Suprapubic skin (tissue), 4 donors: ENCODE data around the gene ADCK2. TPM values are rescaled to one million over a fixed set of nuclear protein-coding genes. Genes with fewer than 3 reads are reported as not detected.
"Not testable (repeated sequence)": the region's sequence is repeated elsewhere in the genome, so short reads cannot be mapped to it uniquely, and the experiment has no call there.

Experiments
- DNase-seq, 2 donors: peaks; one replicate each; pipeline ENCODE4 v3.0.0-alpha.2; 2019; ENCODE audit warnings: low spot score in 2 of 2
- H3K27ac ChIP-seq: fragments of 200-600 bp; sonication (generic); one replicate; pipeline ENCODE4 v1.5.1; 2019
- H3K27me3 ChIP-seq: fragments of 200-600 bp; sonication (generic); one replicate; pipeline ENCODE4 v1.5.1; 2019
- H3K36me3 ChIP-seq: fragments of 200-600 bp; sonication (generic); one replicate; pipeline ENCODE4 v1.5.1; 2019
- H3K4me1 ChIP-seq: fragments of 200-600 bp; sonication (generic); one replicate; pipeline ENCODE4 v1.5.1; 2019
- H3K4me3 ChIP-seq: fragments of 200-600 bp; sonication (generic); one replicate; pipeline ENCODE4 v1.5.1; 2019; ENCODE audit warnings: mild to moderate bottlenecking
- H3K9me3 ChIP-seq: fragments of 200-600 bp; sonication (generic); one replicate; pipeline ENCODE4 v1.5.1; 2019
- CTCF ChIP-seq, 2 donors: fragments of 200-600 bp in 1 of 2; fragments of 450-650 bp in 1 of 2; sonication (generic) in 1 of 2; IDR thresholded peaks; one replicate each; pipeline ENCODE4 v1.5.1; 2016 to 2019; ENCODE audit warnings: antibody characterized with exemption in 2 of 2, mild to moderate bottlenecking in 1 of 2, moderate library complexity in 1 of 2
- EP300 ChIP-seq: sonication (generic); formaldehyde crosslinking; IDR thresholded peaks from one replicate; pipeline ENCODE4 v1.6.1; 2017; ENCODE audit warnings: antibody characterized with exemption
- POLR2A ChIP-seq, 2 donors: fragments of 450-650 bp; IDR thresholded peaks; one replicate each; pipeline ENCODE4 v1.6.1; 2017; ENCODE audit warnings: antibody characterized with exemption in 2 of 2, mild to moderate bottlenecking in 2 of 2, moderate library complexity in 2 of 2
- POLR2AphosphoS5 ChIP-seq, 3 donors: sonication (generic); formaldehyde crosslinking; IDR thresholded peaks; one replicate each; pipeline ENCODE4 v1.6.1; 2017; ENCODE audit warnings: antibody characterized with exemption in 3 of 3
- WGBS: methylation state at CpG from one replicate; pipeline ENCODE4 v1.1.5; 2018; 5-methylcytosine and 5-hydroxymethylcytosine counted together
- total RNA-seq, 4 donors: library from RNA; depleted of rRNA; stranded (reverse); fragments of >200 nt; gene quantifications; one replicate each; pipeline ENCODE4 v1.1.0, GENCODE V29; 2016

ADCK2 gene
- total RNA-seq, 4 donors from 2014 or later, result 41.2 to 65.9 (median 53.3) TPM

- DNase-seq, result peak; percentile 57 to 61
- 70% methylated on average over 8 of the region's 8 CpGs for WGBS
- Histone ChIP-seq H3K27ac (no peak overlapping the region), H3K36me3 (peaks cover 23% of the 10 kb centered on the region), H3K4me1 (peaks cover 27% of the 10 kb centered on the region), H3K4me3 (no peak overlapping the region), H3K9me3 (no peaks in the 10 kb centered on the region), H3K27me3 (no peaks in the 10 kb centered on the region)
- no peak for TF ChIP-seq CTCF (IDR thresholded peaks at IDR 0.05)
- TF ChIP-seq POLR2AphosphoS5 (IDR thresholded peaks at IDR 0.05), result no peak
- no peak for TF ChIP-seq EP300
- no peak for TF ChIP-seq POLR2A (IDR thresholded peaks at IDR 0.05)
Measured at GRCh38 chr7:140674899-140675701, 2.4 kb downstream of the ADCK2 start.

GRCh38 chr7:140675726-140676125 lies 3.0 kb downstream of the ADCK2 start:
- Histone ChIP-seq H3K27me3 (no peaks in the 10 kb centered on the region), H3K4me3 (no peak overlapping the region), H3K4me1 (peaks cover 27% of the 10 kb centered on the region), H3K27ac (no peak overlapping the region), H3K36me3 (peaks cover 29% of the 10 kb centered on the region), H3K9me3 (no peaks in the 10 kb centered on the region)
- WGBS, result 88% methylated on average over 4 of the region's 4 CpGs
- peak; percentile 17 to 52 for DNase-seq
- TF ChIP-seq POLR2AphosphoS5 (IDR thresholded peaks at IDR 0.05) (no peak), CTCF (IDR thresholded peaks at IDR 0.05) (no peak), POLR2A (IDR thresholded peaks at IDR 0.05) (no peak), EP300 (no peak)

DNA sequence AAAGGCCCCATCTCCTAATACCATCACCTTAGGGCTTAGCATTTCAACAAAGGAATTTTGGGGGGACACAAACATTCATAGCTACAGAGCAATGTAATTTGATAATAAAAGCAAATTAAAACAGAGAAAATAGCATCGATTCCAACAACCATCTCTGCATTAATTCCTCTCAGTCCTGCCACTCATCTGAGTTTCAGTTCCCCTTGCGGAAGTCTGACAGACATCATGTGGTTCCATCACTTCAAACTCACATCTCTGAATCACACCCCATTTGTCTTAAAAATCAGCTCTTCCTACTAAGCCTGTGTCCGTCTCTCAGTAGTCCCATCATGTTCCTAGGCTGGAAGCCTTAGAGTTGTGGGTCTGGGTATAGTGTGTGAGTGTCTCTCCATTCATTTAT lies 3.6 kb downstream of the ADCK2 start:
- WGBS, result 93% methylated on average over 3 of the region's 3 CpGs
- DNase-seq, result no peak
- H3K27me3 ChIP-seq, result no peaks in the 10 kb centered on the region
- peaks cover 27% of the 10 kb centered on the region for H3K4me1 ChIP-seq
- peaks cover 34% of the 10 kb centered on the region for H3K36me3 ChIP-seq
- no peaks in the 10 kb centered on the region for H3K9me3 ChIP-seq
- TF ChIP-seq CTCF (IDR thresholded peaks at IDR 0.05) (no peak), POLR2AphosphoS5 (IDR thresholded peaks at IDR 0.05) (no peak)
- H3K4me3 ChIP-seq, result no peak overlapping the region
- H3K27ac ChIP-seq, result no peak overlapping the region

DNA sequence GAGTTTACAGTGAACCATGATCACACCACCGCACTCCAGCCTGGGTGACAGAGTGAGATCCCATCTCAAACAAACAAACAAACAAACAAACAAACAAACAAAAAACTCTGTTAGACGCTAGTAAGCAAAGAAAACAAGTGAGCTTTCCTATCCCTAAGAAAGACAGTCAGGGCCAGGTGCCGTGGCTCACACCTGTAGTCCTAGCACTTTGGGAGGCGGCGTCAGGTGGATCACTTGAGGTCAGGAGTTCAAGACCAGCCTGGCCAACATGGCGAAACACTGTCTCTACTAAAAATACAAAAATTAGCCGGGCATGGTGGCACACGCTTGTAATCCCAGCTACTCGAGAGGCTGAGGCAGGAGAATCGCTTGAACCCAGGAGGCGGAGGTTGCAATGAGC lies 4.2 kb downstream of the ADCK2 start:
- H3K4me3 ChIP-seq, H3K27ac ChIP-seq, H3K9me3 ChIP-seq, H3K27me3 ChIP-seq: not testable (repeated sequence)
- 91% methylated on average over 11 of the region's 11 CpGs for WGBS
- peak; percentile 13 to 45 for DNase-seq
- H3K36me3 ChIP-seq, result peaks cover 41% of the 10 kb centered on the region
- peaks cover 27% of the 10 kb centered on the region for H3K4me1 ChIP-seq

DNA sequence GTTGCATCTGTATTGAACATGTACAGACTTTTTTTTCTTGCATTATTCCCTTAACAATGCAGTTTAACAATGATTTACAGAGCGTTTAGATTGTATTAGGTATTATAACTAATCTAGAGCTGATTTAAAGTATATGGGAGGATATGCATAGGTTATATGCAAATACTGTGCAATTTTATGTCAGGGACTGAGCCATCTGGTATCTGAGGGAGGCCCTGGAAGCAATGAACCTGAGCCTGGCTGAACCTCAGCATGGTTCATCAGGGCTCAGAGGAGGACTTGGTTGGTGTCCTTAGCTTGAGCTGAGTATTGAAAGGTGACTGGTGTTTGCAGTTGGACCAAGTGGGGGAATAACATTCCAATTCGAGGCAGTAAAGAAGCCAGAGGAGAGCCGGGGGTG lies 4.8 kb downstream of the ADCK2 start:
- Histone ChIP-seq H3K36me3 (peaks cover 44% of the 10 kb centered on the region), H3K27ac (no peak overlapping the region), H3K4me1 (peaks cover 27% of the 10 kb centered on the region), H3K27me3 (no peaks in the 10 kb centered on the region), H3K4me3 (no peak overlapping the region), H3K9me3 (no peaks in the 10 kb centered on the region)
- 95% methylated on average over 3 of the region's 3 CpGs for WGBS
- peak in 1 of 2 donors; percentile 1 for DNase-seq
- no peak for TF ChIP-seq POLR2AphosphoS5 (IDR thresholded peaks at IDR 0.05)

- TF ChIP-seq EP300 (no peak), POLR2AphosphoS5 (IDR thresholded peaks at IDR 0.05) (no peak), POLR2A (IDR thresholded peaks at IDR 0.05) (no peak), CTCF (IDR thresholded peaks at IDR 0.05) (no peak)
- H3K36me3 ChIP-seq, result peaks cover 47% of the 10 kb centered on the region
- H3K9me3 ChIP-seq, result no peaks in the 10 kb centered on the region
- H3K4me1 ChIP-seq, result peaks cover 26% of the 10 kb centered on the region
- DNase-seq, result peak; percentile 45 to 76
- no peak overlapping the region for H3K4me3 ChIP-seq
- WGBS, result 94% methylated on average over 20 of the region's 20 CpGs
- H3K27me3 ChIP-seq, result no peaks in the 10 kb centered on the region
- H3K27ac ChIP-seq, result no peak overlapping the region
Measured at GRCh38 chr7:140678081-140678815, 5.5 kb downstream of the ADCK2 start.
